ENCODE measurements around the gene FLYWCH2. TPM values are rescaled to one million over a fixed set of nuclear protein-coding genes. Genes with fewer than 3 reads are reported as not detected.
A peak's percentile ranks its signal among the peaks of the same experiment; 100 is the strongest.

FLYWCH2 gene
- total RNA-seq, 2 experiments from 2014 or later, result 18.9 to 19.3 TPM

DNA sequence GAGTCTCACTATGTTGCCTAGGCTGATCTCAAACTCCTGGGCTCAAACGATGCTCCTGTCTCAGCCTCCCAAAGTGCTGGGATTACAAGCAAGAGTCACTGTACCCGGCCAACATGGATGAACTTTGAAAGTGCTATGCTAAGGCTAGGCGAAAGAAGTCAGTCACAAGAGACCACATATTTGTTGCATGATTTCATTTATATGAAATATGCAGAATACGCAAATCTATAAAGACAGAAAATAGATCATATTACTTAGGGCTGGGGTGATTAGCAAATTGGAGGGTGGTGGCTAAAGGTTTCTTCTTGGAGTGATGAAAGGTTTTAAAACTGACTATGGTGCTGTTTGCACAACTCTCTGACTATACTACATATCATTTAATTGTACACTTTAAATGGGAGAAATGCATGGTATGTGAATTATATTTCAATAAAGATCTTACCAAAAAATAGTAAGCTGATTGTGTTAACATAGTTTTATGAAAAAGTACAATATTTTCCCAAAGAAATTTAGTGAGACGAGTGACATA lies 27.5 kb downstream of the FLYWCH2 start:
- intact Hi-C loops (cut with micrococcal nuclease), result loop anchor here (5.0 kb wide), 1 partner anchor 33 kb away; no protein-coding TSS in a partner anchor
- H3K9me3 Mint-ChIP-seq, result no peaks in the 10 kb centered on the region
- H3K4me3 Mint-ChIP-seq, result peak overlapping the region; percentile 85
- TF ChIP-seq, protein P1, sequence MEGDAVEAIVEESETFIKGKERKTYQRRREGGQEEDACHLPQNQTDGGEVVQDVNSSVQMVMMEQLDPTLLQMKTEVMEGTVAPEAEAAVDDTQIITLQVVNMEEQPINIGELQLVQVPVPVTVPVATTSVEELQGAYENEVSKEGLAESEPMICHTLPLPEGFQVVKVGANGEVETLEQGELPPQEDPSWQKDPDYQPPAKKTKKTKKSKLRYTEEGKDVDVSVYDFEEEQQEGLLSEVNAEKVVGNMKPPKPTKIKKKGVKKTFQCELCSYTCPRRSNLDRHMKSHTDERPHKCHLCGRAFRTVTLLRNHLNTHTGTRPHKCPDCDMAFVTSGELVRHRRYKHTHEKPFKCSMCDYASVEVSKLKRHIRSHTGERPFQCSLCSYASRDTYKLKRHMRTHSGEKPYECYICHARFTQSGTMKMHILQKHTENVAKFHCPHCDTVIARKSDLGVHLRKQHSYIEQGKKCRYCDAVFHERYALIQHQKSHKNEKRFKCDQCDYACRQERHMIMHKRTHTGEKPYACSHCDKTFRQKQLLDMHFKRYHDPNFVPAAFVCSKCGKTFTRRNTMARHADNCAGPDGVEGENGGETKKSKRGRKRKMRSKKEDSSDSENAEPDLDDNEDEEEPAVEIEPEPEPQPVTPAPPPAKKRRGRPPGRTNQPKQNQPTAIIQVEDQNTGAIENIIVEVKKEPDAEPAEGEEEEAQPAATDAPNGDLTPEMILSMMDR (IDR thresholded peaks at IDR 0.05), result no peak
- no peak overlapping the region for H3K27ac Mint-ChIP-seq
- no peaks in the 10 kb centered on the region for H3K27me3 Mint-ChIP-seq
- ATAC-seq, result no peak
- CTCF ChIA-PET, result interaction anchor here (0.8 to 7.6 kb wide), 5 partner anchors 10 to 71 kb away, joined by 4 to 45 read pairs (median 25); partner anchors contain the start of gene PKMYT1
- POLR2A ChIA-PET, result interaction anchor here (1.3 kb wide), 1 partner anchor 59 kb away, joined by 3 read pairs; no protein-coding TSS in a partner anchor
- H3K36me3 Mint-ChIP-seq (ENCODE audit: low read depth), result peaks cover 3% of the 10 kb centered on the region
- DNase-seq, result no peak
- H3K4me1 Mint-ChIP-seq (ENCODE audit: low read depth), result peaks cover 36% of the 10 kb centered on the region

DNA sequence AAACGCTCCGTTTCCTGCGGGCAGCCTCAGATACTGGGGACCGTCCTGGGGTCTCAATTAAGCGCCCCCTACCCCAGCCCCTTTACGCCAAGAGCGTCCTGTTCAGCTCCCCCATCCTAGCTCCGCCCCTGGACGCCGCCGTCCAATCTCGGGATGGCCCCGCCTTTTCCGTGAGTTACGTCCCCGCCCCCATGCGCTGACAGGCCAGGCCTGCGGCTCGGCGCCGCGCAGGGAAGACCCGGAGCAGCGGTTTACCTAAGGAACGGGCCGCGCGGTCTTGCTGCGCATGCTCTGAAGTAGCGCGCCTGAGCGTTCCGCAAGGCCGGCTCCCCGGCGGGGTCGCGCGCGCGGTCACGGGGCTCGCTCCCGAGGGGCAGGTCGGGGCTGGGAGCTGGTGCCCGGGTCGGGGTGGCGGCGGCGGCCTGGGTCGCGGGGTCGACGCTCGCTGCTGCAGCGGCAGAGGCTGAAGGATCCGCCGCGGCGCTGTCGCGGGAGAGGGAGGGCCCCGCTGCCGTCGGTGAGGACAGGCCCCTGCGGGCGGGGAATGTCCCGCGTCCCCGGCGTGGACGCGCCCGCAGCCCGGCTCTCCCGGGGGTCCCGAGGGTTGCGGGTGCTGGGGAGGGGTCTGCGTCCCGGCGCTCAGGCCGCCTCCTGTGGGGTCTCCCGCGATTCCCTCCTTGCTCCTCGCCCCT lies 28.8 kb downstream of the FLYWCH2 start, which contains the start of gene FLYWCH1:
Gene FLYWCH1, plus strand, starts transcription at position 294 of the 692 bp plus-strand sequence. CDS start 17,755 bp downstream, outside the sequence.
- DNase-seq, result peak; percentile 99
- peak within 1 kb of the TSS; percentile 85 for H3K4me3 Mint-ChIP-seq
- H3K27ac Mint-ChIP-seq, result peak within 1 kb of the TSS; percentile 81
- ChIA-PET POLR2A (interaction anchor here (1.5 kb wide), 1 partner anchor 108 kb away, joined by 3 read pairs; the partner anchor contains the start of gene TNFRSF12A), CTCF (interaction anchor here (0.8 to 7.6 kb wide), 11 partner anchors 9 to 73 kb away, joined by 3 to 45 read pairs (median 4); partner anchors contain the start of gene KREMEN2)
- peak; percentile 99 for ATAC-seq
- intact Hi-C loops (cut with micrococcal nuclease), result loop anchor here (5.0 kb wide), 1 partner anchor 34 kb away; no protein-coding TSS in a partner anchor
- peaks cover 3% of the 10 kb centered on the region for H3K36me3 Mint-ChIP-seq (ENCODE audit: low read depth)
- H3K4me1 Mint-ChIP-seq (ENCODE audit: low read depth), result peaks cover 27% of the 10 kb centered on the region
- H3K27me3 Mint-ChIP-seq, result no peaks in the 10 kb centered on the region
- H3K9me3 Mint-ChIP-seq, result no peaks in the 10 kb centered on the region
- TF ChIP-seq, protein P1 (IDR thresholded peaks at IDR 0.05), result no peak

DNA sequence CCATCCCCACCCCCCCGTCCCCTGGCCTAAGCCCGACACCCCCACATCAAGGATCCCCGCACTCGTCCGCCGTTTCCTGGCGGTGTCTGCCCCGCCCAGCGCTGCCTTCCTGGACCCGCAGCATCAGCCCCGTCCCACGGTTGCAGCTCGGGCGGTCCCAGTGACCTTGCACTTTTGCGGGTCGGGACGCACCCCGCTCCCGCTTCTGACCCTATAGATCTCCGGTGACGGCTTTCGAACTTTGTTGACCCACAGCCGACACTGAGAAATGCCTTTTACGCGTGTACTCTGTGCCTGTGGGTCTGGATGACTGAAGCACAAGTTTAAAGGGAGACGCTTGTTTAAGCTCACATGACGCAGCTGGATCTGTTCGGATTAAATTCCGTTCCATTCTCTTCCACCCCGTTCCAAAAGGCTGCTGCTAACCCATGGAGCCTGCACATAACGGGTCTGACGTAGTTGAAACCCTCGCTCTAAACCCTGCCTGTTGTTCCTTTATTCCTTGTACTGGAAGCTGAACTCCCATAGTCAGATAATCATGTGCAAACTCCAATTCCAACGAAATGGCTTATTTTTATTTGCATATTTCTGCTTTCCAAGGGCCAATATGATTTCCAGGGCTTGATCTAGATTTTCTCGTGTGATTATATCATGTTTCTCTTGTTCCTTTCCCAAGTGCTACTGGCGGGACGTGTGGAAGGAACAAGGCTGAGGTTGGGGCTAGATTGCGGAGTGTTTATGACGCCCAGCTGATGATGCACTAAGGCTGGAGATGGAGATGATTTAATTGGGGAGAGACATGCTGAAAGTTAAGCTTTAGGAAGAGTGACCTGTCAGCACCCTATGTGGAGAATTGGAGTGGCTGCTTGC lies 29.6 kb downstream of the FLYWCH2 start:
- intact Hi-C loops (cut with micrococcal nuclease), result loop anchor here (5.0 kb wide), 1 partner anchor 35 kb away; no protein-coding TSS in a partner anchor
- H3K36me3 Mint-ChIP-seq (ENCODE audit: low read depth), result peaks cover 5% of the 10 kb centered on the region
- ATAC-seq (peak; percentile 17), DNase-seq (peak; percentile 43)
- peak overlapping the region; percentile 85 for H3K4me3 Mint-ChIP-seq
- TF ChIP-seq, protein P1 (IDR thresholded peaks at IDR 0.05), result no peak
- no peaks in the 10 kb centered on the region for H3K27me3 Mint-ChIP-seq
- peaks cover 24% of the 10 kb centered on the region for H3K4me1 Mint-ChIP-seq (ENCODE audit: low read depth)
- ChIA-PET POLR2A (interaction anchor here (0.6 to 1.5 kb wide), 5 partner anchors 9 to 108 kb away, joined by 3 to 5 read pairs (median 3); partner anchors contain the start of genes FLYWCH2 and TNFRSF12A), CTCF (interaction anchor here (1.2 to 7.6 kb wide), 6 partner anchors 8 to 74 kb away, joined by 3 to 45 read pairs (median 20); no protein-coding TSS in a partner anchor)
- no peaks in the 10 kb centered on the region for H3K9me3 Mint-ChIP-seq
- H3K27ac Mint-ChIP-seq, result peak overlapping the region; percentile 81

DNA sequence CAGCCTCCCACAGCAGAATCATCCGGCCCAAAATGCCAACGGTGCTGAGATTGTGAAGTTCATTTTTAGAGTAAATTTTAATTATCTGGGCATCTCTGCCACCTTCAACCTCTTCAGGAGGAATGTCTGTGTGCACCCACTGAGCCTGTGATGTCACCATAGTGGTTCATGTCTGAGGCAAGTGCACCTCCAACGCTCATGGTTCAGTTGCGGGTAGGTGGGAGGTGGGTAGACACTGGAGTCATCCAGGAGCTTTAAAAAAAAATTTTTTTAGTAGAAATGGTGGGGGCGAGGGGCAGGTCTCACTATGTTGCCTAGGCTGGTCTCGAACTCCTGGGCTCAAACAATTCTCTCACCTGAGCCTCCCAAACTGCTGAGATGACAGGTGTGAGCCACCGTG lies 30.6 kb downstream of the FLYWCH2 start:
- intact Hi-C loops (cut with micrococcal nuclease), result loop anchor here (5.0 kb wide), 1 partner anchor 36 kb away; no protein-coding TSS in a partner anchor
- Mint-ChIP-seq H3K4me3 (peak overlapping the region; percentile 85), H3K27ac (no peak overlapping the region), H3K4me1 (ENCODE audit: low read depth) (peaks cover 23% of the 10 kb centered on the region), H3K36me3 (ENCODE audit: low read depth) (peaks cover 6% of the 10 kb centered on the region), H3K9me3 (no peaks in the 10 kb centered on the region), H3K27me3 (no peaks in the 10 kb centered on the region)
- TF ChIP-seq, protein P1 (IDR thresholded peaks at IDR 0.05), result no peak
- POLR2A ChIA-PET, result interaction anchor here (0.7 to 1.4 kb wide), 3 partner anchors 11 to 75 kb away, joined by 3 to 5 read pairs (median 4); no protein-coding TSS in a partner anchor
- no peak for ATAC-seq
- CTCF ChIA-PET, result interaction anchor here (2.0 to 7.6 kb wide), 5 partner anchors 7 to 75 kb away, joined by 5 to 45 read pairs (median 25); no protein-coding TSS in a partner anchor
- DNase-seq, result no peak

All from activated CD8-positive, alpha-beta T cell treated with anti-CD3 and anti-CD28 coated beads for 36 hours (primary cell).